Measurements from ENCODE around the gene PSENEN. TPM values are rescaled to one million over a fixed set of nuclear protein-coding genes. Genes with fewer than 3 reads are reported as not detected.
A peak's percentile ranks its signal among the peaks of the same experiment; 100 is the strongest.

PSENEN gene
- total and polyA plus RNA-seq, 2 of the 8 experiments (the other 6 are each of a cell fraction or from before 2014, with no cell fraction given): 66.7 to 75.3 TPM

- no peak for TF ChIP-seq TEAD4 (IDR thresholded peaks at IDR 0.05; ENCODE audit: low read depth, low read length)
- no peak for TF ChIP-seq RFX5 (IDR thresholded peaks at IDR 0.05; ENCODE audit: borderline replicate concordance, low read depth, low read length)
- TF ChIP-seq, protein P1, sequence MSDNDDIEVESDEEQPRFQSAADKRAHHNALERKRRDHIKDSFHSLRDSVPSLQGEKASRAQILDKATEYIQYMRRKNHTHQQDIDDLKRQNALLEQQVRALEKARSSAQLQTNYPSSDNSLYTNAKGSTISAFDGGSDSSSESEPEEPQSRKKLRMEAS (IDR thresholded peaks at IDR 0.05): peak; percentile 87
- TF ChIP-seq RAD21 (IDR thresholded peaks at IDR 0.05 in 1 of 2, conservative IDR thresholded peaks at IDR 0.05 in 1 of 2; ENCODE audit: low read depth in 2 of 2, low read length in 2 of 2): no peak
- TF ChIP-seq POLR2AphosphoS5 (IDR thresholded peaks at IDR 0.05; ENCODE audit: low read depth, low read length): peak; percentile 55; the same call in 1 of the 2 replicates
- no peak for TF ChIP-seq MAFK (IDR thresholded peaks at IDR 0.05; ENCODE audit: low read depth, low read length)
- no peak for TF ChIP-seq GABPA (IDR thresholded peaks at IDR 0.05; ENCODE audit: borderline replicate concordance, insufficient read depth, low read length)
- TF ChIP-seq PHF8 (conservative IDR thresholded peaks at IDR 0.05; ENCODE audit: low read depth, low read length): 0 out of 2 replicates have a peak, but pooled peaks have one; percentile 19
- TF ChIP-seq JUN (IDR thresholded peaks at IDR 0.05; ENCODE audit: low read depth, low read length): no peak
Observed at GRCh38 chr19:35715981-35716800, 29.3 kb upstream of the PSENEN start (continued).

Measured in H1 (cell line).